GM21528 (cell line): ENCODE data around the gene SLC35E3.
"Not testable (repeated sequence)": the region's sequence is repeated elsewhere in the genome, so short reads cannot be mapped to it uniquely, and the experiment has no call there.

Source experiments
- ATAC-seq: cut with Tn5 transposase; IDR thresholded peaks from one replicate; pipeline ENCODE4 v1.9.1; 2021; ENCODE audit warnings: mild to moderate bottlenecking, moderate library complexity; ENCODE audit not compliant: unreplicated experiment, low FRiP score

Gene SLC35E3

DNA sequence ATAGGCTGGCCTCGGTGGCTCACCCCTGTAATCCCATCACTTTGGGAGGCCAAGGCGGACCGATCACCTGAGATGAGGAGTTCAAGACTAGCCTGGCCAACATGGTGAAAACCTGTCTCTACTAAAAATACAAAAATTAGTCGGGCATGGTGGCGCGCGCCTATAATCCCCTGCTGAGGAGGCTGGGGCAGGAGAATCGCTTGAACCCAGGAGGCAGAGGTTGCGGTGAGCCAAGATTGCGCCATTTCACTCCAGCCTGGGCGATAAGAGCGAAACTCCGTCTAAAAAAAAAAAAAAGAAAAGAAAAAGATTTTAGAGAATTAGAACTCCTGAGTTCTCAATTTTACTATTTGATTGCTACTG, 64.0 kb downstream of the SLC35E3 start:
- ATAC-seq: not testable (repeated sequence)

DNA sequence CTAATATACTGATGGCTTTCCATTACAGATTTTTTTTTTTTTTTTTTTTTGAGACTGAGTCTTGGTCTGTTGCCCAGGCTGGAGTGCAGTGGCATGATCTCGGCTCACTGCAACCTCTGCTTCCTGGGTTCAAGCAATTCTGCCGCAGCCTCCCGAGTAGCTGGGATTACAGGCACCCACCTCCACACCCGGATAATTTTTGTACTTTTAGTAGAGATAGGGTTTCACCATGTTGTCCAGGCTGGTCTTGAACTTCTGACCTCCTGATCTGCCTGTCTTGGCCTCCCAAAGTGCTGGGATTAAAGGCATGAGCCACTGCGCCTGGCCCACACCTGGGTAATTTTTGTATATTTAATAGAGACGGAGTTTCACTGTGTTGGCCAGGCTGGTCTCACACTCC, 65.6 kb downstream of the SLC35E3 start:
- ATAC-seq: not testable (repeated sequence)

DNA sequence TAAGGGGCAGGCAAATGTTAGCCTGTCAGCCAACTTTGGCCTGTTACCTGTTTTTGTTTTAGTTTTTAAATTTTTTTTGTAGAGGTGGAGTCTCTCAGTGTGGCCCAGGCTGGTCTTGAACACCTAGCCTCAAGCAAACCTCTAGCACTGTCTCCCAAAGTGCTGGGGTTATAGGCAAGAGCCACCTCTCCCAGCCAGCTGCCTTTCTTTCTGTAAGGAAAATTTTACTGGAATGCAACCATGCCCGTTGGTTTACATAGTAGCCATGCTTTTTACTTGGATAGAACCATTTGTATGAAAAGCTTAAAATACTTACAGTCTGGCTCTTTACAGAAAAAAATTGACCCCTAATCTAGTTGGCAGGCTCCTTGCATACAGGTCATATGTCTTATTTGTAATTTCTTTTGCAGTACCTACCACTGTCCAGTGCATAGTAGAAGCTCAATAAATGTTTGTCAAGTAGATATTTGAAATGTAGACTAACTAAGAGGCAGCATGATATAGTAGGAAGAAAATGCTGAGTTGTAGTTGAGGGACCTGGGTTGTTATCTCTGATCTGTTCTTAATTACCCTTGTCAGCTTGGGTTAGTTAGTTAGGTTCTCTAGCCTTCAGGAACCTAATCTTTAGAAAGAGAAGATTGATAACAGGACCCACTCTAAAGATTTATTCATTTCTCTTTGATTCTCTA, 66.7 kb downstream of the SLC35E3 start:
- ATAC-seq: no peak

DNA sequence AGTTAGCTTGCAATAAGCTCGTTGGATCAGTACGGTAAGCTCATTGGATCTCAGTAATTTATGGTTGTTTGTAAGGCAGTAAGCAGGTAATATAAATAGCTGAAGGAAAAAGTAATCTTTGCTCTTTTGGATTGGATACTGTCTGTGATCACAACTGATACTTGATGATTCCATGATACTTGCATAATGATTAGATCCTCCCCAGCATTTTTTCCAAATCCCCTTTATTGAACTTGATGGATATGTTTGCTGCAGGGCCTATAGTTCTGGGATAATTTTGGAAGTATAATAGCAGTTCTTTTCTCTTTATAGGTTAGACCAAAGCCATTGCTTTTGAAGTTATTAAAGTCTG, 67.2 kb downstream of the SLC35E3 start:
- ATAC-seq: no peak

DNA sequence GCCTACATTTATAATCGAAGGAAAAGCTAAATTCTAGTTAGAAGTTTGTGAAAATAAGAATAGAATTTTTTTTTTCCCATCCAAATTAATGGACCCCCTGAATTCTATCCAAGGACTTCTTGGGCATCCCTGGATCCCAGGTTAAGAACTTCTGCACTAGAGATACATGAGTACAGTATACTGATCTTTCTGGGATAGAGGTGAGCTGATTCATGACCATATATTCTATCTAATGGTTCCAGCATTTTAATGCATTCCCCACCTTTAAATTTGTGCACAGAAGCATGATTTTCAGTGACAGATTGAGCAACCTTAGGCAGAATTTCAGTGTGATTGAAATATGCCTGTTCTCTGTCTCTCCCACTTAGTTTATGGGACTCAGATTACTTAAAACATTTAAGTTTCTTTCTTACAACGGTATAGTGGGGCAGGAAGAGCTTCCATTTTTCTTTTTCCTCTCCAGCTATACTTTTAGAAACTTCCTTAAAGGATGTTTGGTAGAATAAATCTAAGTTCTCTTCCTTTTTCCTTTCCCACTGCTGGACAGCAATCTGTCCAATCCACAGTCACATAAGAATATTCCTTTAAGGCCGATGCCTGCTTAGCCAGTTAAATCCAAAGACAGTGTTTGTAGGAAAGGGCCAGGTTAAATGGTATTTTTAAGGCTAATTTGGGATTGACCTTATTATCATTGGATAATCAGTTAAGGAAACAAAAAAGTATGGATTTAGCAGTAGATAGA, 68.7 kb downstream of the SLC35E3 start:
- ATAC-seq: no peak

DNA sequence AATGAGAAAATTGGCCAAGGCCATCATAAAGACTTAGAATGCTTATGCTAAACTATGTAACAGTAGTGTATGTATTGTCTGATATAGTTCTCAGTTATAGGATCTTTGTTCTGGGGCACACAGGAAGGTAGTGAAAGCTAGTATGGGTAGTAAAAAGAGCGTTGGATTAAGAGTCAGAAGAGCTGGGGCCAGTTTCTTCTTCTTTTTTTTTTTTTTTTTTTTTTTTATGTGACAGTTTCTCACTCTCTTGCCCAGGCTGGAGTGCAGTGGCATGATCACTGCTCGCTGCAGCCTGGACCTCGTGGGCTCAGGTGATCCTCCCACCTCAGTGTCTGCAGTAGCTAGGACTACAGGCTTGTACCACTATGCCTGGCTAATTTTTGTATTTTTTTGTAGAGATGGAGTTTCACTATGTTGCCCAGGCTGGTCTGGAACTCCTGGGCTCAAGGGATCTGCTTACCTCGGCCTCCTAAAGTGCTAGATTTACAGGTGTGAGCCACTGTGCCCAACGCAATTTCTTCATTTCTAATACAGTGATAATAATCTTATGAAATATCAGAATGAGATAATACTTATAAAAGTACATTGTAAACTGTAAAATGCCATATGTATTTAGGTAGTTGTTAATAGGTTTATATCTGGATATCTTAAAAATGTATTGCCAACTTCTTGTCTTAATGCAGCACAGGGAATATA, 69.4 kb downstream of the SLC35E3 start:
- ATAC-seq: no peak

DNA sequence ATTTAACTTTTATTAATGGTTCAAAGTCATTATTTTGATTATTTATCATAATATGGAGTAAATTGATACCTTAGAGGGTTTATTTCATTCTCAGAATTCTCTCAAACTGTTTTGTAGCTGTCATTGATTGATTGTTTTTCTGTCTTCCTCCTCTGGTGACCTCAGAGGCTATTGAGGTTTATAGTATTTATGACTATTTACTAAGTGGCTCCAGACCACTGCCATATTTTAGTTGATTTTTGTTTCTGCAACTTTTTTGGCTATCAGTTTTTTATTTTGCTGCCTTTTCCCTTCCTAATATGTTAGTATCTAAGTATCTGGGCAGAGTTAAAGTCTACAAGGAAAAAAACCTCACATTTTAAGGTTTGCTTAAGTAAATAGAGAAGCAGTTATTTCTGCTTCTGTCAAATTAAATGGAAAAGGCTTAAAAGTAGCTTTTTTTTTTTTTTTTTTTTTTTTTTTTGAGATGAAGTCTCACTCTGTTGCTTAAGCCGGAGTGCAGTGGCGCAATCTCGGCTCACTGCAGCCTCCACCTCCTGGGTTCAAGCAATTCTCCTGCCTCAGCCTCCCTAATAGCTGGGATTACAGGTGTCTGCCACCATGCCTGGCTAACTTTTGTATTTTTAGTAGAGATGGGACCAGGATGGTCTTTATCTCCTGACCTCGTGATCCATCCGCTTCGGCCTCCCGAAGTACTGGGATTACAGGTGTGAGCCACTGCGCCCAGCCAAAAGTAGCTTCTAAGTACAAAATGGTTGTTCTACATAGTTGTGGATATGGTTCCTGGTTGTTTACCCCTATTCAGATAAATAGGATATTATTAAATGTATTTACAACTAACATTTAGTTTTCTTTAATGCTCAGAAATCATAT, 70.2 kb downstream of the SLC35E3 start:
- ATAC-seq: no peak

DNA sequence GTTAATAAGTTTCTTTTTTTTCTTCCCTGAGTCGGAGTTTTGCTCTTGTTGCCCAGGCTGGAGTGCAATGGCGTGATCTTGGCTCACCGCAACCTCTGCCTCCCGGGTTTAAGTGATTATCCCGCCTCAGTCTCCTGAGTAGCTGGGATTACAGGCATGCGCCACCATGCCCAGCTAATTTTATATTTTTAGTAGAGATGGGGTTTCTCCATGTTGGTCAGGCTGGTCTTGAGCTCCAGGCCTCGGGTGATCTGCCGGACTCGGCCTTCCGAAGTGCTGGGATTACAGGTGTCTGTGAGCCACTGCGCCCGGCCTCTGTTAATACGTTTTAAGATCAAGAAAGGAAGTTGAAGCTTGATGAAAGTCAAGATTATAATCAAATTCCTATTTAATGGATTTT, 73.5 kb downstream of the SLC35E3 start:
- ATAC-seq: not testable (repeated sequence)

DNA sequence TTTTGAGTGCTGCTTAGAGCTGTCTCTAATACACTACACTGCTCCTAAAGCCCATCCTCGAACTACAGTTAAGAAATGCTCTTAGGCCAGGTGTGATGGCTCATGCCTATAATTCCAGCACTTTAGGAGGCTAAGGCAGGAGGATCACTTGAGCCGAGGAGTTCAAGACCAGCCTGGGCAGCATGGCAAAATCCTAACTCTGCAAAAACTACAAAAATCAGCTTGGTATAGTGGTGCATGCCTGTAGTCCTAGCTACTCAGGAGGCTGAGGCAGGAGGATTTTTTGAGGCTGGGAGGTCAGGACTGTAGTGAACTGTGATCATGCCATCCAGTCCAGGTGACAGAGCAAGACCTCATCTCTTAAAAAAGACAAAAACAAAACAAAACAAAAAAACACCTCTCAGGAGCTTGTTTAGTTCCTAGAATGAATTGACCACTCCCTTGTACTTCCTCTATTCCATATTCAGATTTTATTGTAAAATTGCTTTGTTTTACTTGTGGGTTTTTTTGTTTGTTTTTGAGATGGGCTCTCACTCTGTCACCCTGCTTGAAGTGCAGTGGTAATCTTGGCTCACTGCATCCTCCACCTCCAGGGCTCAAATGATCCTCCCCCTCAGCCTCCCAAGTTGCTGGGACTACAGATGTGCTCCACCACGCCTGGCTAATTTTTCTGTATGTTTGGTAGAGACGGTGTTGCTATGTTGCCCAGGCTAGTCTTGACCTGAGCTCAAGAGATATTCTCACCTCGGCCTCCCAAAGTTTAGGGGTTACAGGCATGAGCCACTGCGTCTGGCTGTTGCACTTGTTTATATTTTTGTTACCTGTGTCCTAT, 75.6 kb downstream of the SLC35E3 start:
- no peak for ATAC-seq

DNA sequence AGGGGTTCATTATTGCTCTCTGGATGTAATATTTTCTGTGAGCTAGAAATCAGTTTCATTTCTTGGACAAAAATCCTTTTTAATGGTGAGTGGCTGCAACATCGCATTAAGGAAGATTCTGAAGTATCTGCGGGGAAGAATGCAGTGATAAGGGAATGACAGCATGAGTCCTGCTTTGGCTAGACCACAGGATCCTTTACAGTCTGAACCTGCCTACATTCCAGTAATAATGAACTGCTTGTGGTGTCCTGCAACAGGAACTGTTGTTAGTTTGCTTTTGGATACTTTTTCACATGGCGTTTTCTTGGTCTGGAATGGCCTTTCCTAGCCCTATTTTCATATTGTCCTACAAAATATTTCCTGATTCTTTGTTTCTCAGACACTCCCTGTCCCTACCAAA, 77.7 kb downstream of the SLC35E3 start:
- ATAC-seq: no peak

DNA sequence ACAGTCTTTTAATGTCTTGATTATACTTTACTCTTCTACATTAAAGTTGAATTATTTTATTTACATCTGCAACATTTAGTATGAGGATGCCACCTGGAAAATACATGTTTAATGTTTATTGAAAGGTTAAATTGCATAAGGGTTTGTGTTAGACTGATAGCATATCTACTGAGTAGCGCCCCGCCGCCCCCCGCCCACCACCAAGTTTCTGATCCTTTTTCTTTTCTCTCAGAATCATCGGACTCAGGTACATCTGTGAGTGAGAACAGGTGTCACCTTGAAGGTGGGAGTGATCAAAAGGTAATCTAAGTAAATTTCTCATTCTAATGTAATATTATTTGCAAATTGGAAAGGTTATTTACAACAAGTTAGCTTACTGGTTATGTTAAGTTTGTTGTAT, 78.2 kb downstream of the SLC35E3 start:
- ATAC-seq: no peak

DNA sequence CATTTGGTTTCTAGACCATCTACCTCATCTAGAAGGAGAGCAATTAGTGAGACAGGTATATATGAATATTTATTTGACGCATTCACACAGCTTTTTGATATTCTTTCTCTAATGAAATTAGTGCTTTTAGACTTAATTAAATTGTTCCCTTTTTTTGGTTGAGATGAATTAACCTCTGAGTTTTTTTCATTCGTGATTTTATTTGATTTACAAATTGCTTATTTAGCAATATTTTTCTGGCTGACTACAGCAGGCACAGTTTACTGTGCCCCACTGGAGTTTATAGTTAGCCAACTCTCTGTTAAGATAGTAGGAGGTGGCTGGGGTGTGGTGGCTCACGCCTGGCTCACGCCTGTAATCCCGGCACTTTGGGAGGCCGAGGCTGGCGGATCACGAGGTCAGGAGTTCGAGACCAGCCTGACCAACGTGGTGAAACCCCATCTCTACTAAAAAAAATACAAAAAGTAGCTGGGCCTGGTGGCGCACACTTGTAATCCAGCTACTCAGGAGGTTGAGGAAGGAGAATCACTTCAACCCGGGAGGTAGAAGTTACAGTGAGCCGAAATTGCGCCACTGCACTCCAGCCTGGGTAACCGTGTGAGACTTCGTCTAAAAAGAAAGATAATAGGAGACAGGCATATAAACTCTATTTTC, 78.7 kb downstream of the SLC35E3 start:
- no peak for ATAC-seq

DNA sequence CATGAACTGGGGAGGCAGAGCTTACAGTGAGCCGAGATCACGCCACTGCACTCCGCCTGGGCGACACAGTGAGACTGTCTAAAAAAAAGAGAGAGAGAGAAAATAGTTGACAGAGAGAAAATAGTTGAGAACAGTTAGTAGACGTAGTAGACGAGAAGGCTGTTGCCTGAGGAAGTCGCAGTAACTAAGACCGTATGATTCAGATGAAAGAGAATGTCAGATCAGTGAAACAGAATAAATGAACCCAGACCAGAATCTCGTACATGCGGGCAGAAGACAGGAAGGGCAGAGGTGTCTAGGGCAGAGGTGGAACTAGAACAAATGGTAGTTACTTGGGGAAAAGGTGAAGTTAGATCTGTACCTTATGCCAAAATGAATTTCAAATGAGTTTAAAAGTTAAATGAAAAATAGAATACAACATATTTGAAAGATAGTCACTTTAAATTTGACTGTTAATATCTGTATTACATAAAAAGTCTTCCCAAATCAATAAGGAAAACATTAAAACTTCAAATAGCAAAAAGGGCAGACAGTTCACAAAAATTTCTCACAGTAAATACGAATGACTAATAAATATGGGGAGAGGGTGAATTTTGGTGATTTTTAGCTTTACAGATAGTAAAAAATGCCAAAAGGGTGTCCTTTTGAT, 79.7 kb downstream of the SLC35E3 start:
- ATAC-seq: no peak

DNA sequence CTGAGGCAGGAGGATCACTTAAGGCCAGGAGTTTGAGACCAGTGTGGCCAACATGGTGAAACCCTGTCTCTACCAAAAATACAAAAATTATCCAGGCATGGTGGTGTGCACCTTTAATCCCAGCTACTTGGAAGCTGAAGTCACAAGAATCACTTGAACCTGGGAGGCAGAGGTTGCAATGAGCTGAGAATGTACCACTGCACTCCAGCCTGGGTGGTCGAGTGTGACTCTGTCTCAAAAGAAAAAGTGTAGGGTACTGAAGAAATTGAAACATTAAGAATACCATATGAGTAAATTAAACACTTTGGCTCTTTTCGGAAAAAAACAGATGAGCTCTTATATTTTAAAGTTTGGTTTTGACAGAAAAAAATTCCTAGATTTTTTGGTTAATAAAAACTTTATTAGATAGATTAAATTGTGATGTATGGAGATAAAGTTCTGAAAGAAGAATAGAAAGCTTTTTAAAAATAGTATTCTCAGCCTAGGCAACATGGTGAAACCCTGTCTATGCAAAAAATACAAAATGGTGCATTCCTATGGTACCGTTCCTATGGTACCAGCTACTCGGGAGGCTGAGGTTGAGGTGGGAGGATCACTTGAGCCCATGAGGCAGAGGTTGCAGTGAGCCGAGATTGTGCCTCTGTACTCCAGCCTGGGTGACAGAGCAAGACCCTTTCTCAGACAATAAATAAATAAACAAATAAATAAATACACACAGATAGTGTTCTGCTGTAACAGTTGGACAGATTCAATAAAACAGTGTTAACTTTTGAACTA, 82.1 kb downstream of the SLC35E3 start:
- no peak for ATAC-seq

DNA sequence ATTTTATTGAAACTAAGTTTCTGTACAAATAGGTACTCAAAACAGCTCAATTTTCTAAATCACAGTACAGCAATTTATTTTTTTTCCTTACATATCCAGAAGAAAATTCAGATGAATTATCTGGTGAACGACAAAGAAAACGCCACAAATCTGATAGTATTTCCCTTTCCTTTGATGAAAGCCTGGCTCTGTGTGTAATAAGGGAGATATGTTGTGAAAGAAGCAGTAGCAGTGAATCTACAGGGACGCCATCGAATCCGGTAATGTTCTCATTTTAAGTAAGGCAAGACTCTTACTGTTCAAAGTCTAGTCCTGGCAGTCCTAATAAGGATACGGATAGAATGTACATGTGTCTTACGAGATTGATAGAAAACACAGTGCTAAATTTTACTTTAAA, 82.7 kb downstream of the SLC35E3 start:
- no peak for ATAC-seq
